ENCODE results near the gene OR14K1. TPM values are rescaled to one million over a fixed set of nuclear protein-coding genes. Genes with fewer than 3 reads are reported as not detected.
"Not testable (repeated sequence)": the region's sequence is repeated elsewhere in the genome, so short reads cannot be mapped to it uniquely, and the experiment has no call there.

The OR14K1 gene
- total RNA-seq, 1 donor from 2014 or later, result not detected

- Mint-ChIP-seq H3K27me3 (no peaks in the 10 kb centered on the region), H3K4me3 (no peak overlapping the region), H3K9me3 (no peaks in the 10 kb centered on the region), H3K27ac (no peak overlapping the region), H3K4me1 (ENCODE audit: unreplicated experiment) (no peaks in the 10 kb centered on the region), H3K36me3 (no peaks in the 10 kb centered on the region)
- no peak for DNase-seq (ENCODE audit: extremely low spot score, unreplicated experiment)
- TF ChIP-seq CTCF (conservative IDR thresholded peaks at IDR 0.05), result no peak
These were observed 11.5 kb downstream of the OR14K1 start for GRCh38 chr1:247749870-247750269.

GRCh38 chr1:247754311-247754710, 15.9 kb downstream of the OR14K1 start:
- not testable (repeated sequence) for H3K36me3 Mint-ChIP-seq; H3K4me1 Mint-ChIP-seq (ENCODE audit: unreplicated experiment); H3K9me3 Mint-ChIP-seq; DNase-seq (ENCODE audit: extremely low spot score, unreplicated experiment); H3K27me3 Mint-ChIP-seq; H3K4me3 Mint-ChIP-seq; H3K27ac Mint-ChIP-seq

- no peak within 1 kb of the TSS for H3K4me3 Mint-ChIP-seq
- no peaks in the 10 kb centered on the region for H3K27me3 Mint-ChIP-seq
- no peak for DNase-seq (ENCODE audit: extremely low spot score, unreplicated experiment)
- no peaks in the 10 kb centered on the region for H3K36me3 Mint-ChIP-seq
- peaks cover 4% of the 10 kb centered on the region for H3K9me3 Mint-ChIP-seq
- H3K27ac Mint-ChIP-seq, result no peak within 1 kb of the TSS
- H3K4me1 Mint-ChIP-seq (ENCODE audit: unreplicated experiment), result no peaks in the 10 kb centered on the region
- no peak for TF ChIP-seq CTCF (conservative IDR thresholded peaks at IDR 0.05)
These were observed 22.0 kb downstream of the OR14K1 start, which contains the start of gene OR1C1 for GRCh38 chr1:247760456-247760855. Gene OR1C1 (minus strand): TSS chr1:247760556. CDS start chr1:247758406, 2,150 bp downstream.

- Mint-ChIP-seq H3K9me3 (no peaks in the 10 kb centered on the region), H3K4me1 (ENCODE audit: unreplicated experiment) (no peaks in the 10 kb centered on the region), H3K27ac (no peak overlapping the region), H3K27me3 (no peaks in the 10 kb centered on the region), H3K4me3 (no peak overlapping the region), H3K36me3 (no peaks in the 10 kb centered on the region)
- TF ChIP-seq CTCF (conservative IDR thresholded peaks at IDR 0.05), result no peak
- DNase-seq (ENCODE audit: extremely low spot score, unreplicated experiment), result no peak
These were observed 31.2 kb downstream of the OR14K1 start for GRCh38 chr1:247769603-247770002.

Other genes starting within 250 kb of the OR14K1 start
- not detected in 2 replicates for gene OR2C3, start 202.2 kb upstream of the OR14K1 start, total RNA-seq (ENCODE audit: low replicate concordance)
- gene GCSAML, start 189.5 kb upstream of the OR14K1 start, total RNA-seq (ENCODE audit: low replicate concordance), result not detected in 2 replicates
- not detected in 2 replicates for gene OR2G2, start 150.3 kb upstream of the OR14K1 start, total RNA-seq (ENCODE audit: low replicate concordance)
- not detected in 2 replicates for gene OR2G3, start 133.0 kb upstream of the OR14K1 start, total RNA-seq (ENCODE audit: low replicate concordance)
- gene OR13G1, start 58.9 kb upstream of the OR14K1 start, total RNA-seq (ENCODE audit: low replicate concordance), result not detected in 2 replicates
- gene OR6F1, start 22.0 kb upstream of the OR14K1 start, total RNA-seq (ENCODE audit: low replicate concordance), result not detected in 2 replicates
- gene OR14A2, start 9.5 kb downstream of the OR14K1 start, total RNA-seq (ENCODE audit: low replicate concordance), result not detected in 2 replicates
- not detected in 2 replicates for gene OR1C1, start 21.9 kb downstream of the OR14K1 start, total RNA-seq (ENCODE audit: low replicate concordance)
- not detected in 2 replicates for gene OR14A16, start 85.5 kb downstream of the OR14K1 start, total RNA-seq (ENCODE audit: low replicate concordance)
- not detected in 2 replicates for gene OR11L1, start 103.3 kb downstream of the OR14K1 start, total RNA-seq (ENCODE audit: low replicate concordance)
- gene TRIM58, start 118.6 kb downstream of the OR14K1 start, total RNA-seq (ENCODE audit: low replicate concordance), result 0.17 and 0.81 TPM in 2 replicates
- gene OR2W3, start 157.0 kb downstream of the OR14K1 start, total RNA-seq (ENCODE audit: low replicate concordance), result not detected in 2 replicates
- not detected in 2 replicates for gene OR2T8, start 181.6 kb downstream of the OR14K1 start, total RNA-seq (ENCODE audit: low replicate concordance)
- gene OR2AJ1, start 186.3 kb downstream of the OR14K1 start, total RNA-seq (ENCODE audit: low replicate concordance), result not detected in 2 replicates
- gene OR2L8, start 210.2 kb downstream of the OR14K1 start, total RNA-seq (ENCODE audit: low replicate concordance), result not detected in 2 replicates
- gene OR2AK2, start 226.6 kb downstream of the OR14K1 start, total RNA-seq (ENCODE audit: low replicate concordance), result not detected in 2 replicates

Data from type B pancreatic cell (in vitro differentiated cells).